Measurements from ENCODE around the gene NDUFA7. TPM values are rescaled to one million over a fixed set of nuclear protein-coding genes. Genes with fewer than 3 reads are reported as not detected.

Gene NDUFA7
- polyA plus RNA-seq, 3 donors: 49.9 to 153 (median 133) TPM

- Histone ChIP-seq H3K79me2 (ENCODE audit: insufficient read depth, low read length) (no peaks in the 10 kb centered on the region), H3K27ac (ENCODE audit: low read depth in 1 of 2, low read length in 2 of 2) (no peak overlapping the region), H3K9ac (ENCODE audit: insufficient read depth, low read length, poor library complexity, severe bottlenecking) (no peak overlapping the region), H4K20me1 (ENCODE audit: insufficient read depth, low read length) (no peaks in the 10 kb centered on the region), H3K4me2 (replicated peaks; ENCODE audit: extremely low read depth, low read length, poor library complexity, severe bottlenecking) (no peak overlapping the region), H3K27me3 (ENCODE audit: control insufficient read depth in 2 of 2, insufficient read depth in 2 of 2, low read length in 2 of 2) (peaks cover 12 to 35% of the 10 kb centered on the region in 2 donors), H3K36me3 (replicated peaks in 1 of 2; ENCODE audit: control insufficient read depth in 1 of 2, insufficient read depth in 2 of 2, low read length in 2 of 2) (no peaks in the 10 kb centered on the region), H3K4me3 (replicated peaks in 1 of 3; ENCODE audit: low read depth in 2 of 3, low read length in 3 of 3) (no peak overlapping the region), H3K9me3 (replicated peaks in 1 of 2; ENCODE audit: control insufficient read depth in 1 of 2, insufficient read depth in 1 of 2, low read length in 2 of 2) (peaks cover 0 to 13% of the 10 kb centered on the region in 2 donors), H2AFZ (ENCODE audit: insufficient read depth, low read depth, low read length, poor library complexity, severe bottlenecking) (no peak overlapping the region), H3K4me1 (ENCODE audit: control insufficient read depth in 1 of 2, insufficient read depth in 2 of 2, low read length in 2 of 2) (peaks cover 14 to 15% of the 10 kb centered on the region in 2 donors)
- H3K4me1 Mint-ChIP-seq: peaks cover 33% of the 10 kb centered on the region
- WGBS (ENCODE audit: insufficient coverage): 79% methylated on average over 5 of the region's 8 CpGs
- H3K27me3 Mint-ChIP-seq (ENCODE audit: low read depth in 3 of 3): peaks cover 43 to 56% (median 52%) of the 10 kb centered on the region in 3 donors
- intact Hi-C loops (cut with micrococcal nuclease): no loop called here
- peaks cover 0 to 1% of the 10 kb centered on the region in 2 donors for H3K36me3 Mint-ChIP-seq
- TF ChIP-seq, protein P1, sequence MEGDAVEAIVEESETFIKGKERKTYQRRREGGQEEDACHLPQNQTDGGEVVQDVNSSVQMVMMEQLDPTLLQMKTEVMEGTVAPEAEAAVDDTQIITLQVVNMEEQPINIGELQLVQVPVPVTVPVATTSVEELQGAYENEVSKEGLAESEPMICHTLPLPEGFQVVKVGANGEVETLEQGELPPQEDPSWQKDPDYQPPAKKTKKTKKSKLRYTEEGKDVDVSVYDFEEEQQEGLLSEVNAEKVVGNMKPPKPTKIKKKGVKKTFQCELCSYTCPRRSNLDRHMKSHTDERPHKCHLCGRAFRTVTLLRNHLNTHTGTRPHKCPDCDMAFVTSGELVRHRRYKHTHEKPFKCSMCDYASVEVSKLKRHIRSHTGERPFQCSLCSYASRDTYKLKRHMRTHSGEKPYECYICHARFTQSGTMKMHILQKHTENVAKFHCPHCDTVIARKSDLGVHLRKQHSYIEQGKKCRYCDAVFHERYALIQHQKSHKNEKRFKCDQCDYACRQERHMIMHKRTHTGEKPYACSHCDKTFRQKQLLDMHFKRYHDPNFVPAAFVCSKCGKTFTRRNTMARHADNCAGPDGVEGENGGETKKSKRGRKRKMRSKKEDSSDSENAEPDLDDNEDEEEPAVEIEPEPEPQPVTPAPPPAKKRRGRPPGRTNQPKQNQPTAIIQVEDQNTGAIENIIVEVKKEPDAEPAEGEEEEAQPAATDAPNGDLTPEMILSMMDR (IDR thresholded peaks at IDR 0.05): no peak
- no peak overlapping the region for H3K27ac Mint-ChIP-seq
- H3K4me3 Mint-ChIP-seq: peak overlapping the region in 1 of 2 donors; percentile 21
- H3K9me3 Mint-ChIP-seq: peaks cover 0 to 11% (median 2%) of the 10 kb centered on the region in 7 donors
- DNase-seq: no peak
Measured at GRCh38 chr19:8360196-8360595, 39.0 kb upstream of the NDUFA7 start.

DNA sequence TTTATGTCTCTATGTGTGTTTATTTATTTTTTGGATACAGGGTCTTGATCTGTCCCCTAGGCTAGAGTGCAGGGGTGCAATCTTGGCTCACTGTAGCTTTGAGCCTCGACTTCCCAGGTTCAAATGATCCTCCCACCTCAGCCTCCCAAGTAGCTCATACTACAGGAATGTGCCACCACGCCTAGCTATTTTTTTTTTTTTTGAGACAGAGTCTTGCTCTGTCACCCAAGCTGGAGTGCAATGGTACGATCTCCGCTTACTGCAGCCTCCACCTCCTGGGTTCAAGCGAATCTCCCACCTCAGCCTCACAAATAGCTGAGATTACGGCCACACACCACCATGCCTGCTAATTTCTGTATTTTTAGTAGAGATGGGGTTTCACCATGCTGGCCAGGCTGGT is 37.8 kb upstream of the NDUFA7 start:
- TF ChIP-seq, protein P1 (IDR thresholded peaks at IDR 0.05): no peak
- no peak for DNase-seq
- H3K4me2 ChIP-seq (replicated peaks; ENCODE audit: extremely low read depth, low read length, poor library complexity, severe bottlenecking): no peak overlapping the region
- Mint-ChIP-seq H3K36me3 (peaks cover 0 to 1% of the 10 kb centered on the region in 2 donors), H3K4me1 (peaks cover 30% of the 10 kb centered on the region), H3K4me3 (no peak overlapping the region), H3K27ac (no peak overlapping the region), H3K9me3 (peaks cover 0 to 8% (median 2%) of the 10 kb centered on the region in 7 donors), H3K27me3 (ENCODE audit: low read depth in 3 of 3) (peaks cover 33 to 46% (median 45%) of the 10 kb centered on the region in 3 donors)
- no peak overlapping the region for H3K27ac ChIP-seq (ENCODE audit: low read depth in 1 of 2, low read length in 2 of 2)
- H3K4me1 ChIP-seq (ENCODE audit: control insufficient read depth in 1 of 2, insufficient read depth in 2 of 2, low read length in 2 of 2): peaks cover 9 to 12% of the 10 kb centered on the region in 2 donors
- WGBS (ENCODE audit: insufficient coverage): 100% methylated on average over 2 of the region's 6 CpGs
- intact Hi-C loops (cut with micrococcal nuclease): loop anchor here (5.0 to 10.0 kb wide), 2 partner anchors 38 to 216 kb away; partner anchors contain the start of gene MYO1F (in 1 of the 2)
- H2AFZ ChIP-seq (ENCODE audit: insufficient read depth, low read depth, low read length, poor library complexity, severe bottlenecking): no peak overlapping the region
- no peaks in the 10 kb centered on the region for H4K20me1 ChIP-seq (ENCODE audit: insufficient read depth, low read length)
- no peak overlapping the region for H3K9ac ChIP-seq (ENCODE audit: insufficient read depth, low read length, poor library complexity, severe bottlenecking)
- H3K36me3 ChIP-seq (replicated peaks in 1 of 2; ENCODE audit: control insufficient read depth in 1 of 2, insufficient read depth in 2 of 2, low read length in 2 of 2): no peaks in the 10 kb centered on the region
- H3K4me3 ChIP-seq (replicated peaks in 1 of 3; ENCODE audit: low read depth in 2 of 3, low read length in 3 of 3): no peak overlapping the region
- peaks cover 0 to 8% of the 10 kb centered on the region in 2 donors for H3K9me3 ChIP-seq (replicated peaks in 1 of 2; ENCODE audit: control insufficient read depth in 1 of 2, insufficient read depth in 1 of 2, low read length in 2 of 2)
- H3K79me2 ChIP-seq (ENCODE audit: insufficient read depth, low read length): no peaks in the 10 kb centered on the region
- peaks cover 10 to 22% of the 10 kb centered on the region in 2 donors for H3K27me3 ChIP-seq (ENCODE audit: control insufficient read depth in 2 of 2, insufficient read depth in 2 of 2, low read length in 2 of 2)

Measured in CD14-positive monocyte (primary cell).